IMR-90 (cell line): ENCODE results near the gene GPR39. TPM values are rescaled to one million over a fixed set of nuclear protein-coding genes. Genes with fewer than 3 reads are reported as not detected.

ENCODE experiments used
- ATAC-seq: fragments of 200-7000 bp; cut with Tn5 transposase; 2 replicates; pipeline ENCODE4 v1.9.1; 2020; ENCODE audit warnings: low read depth, mild to moderate bottlenecking, moderate library complexity
- BruUV-seq: library from RNA; stranded (reverse); fragments of 400-500 nt; replicated peaks from 2 replicates; lab custom pipeline; 2021; lab: Mats Ljungman, UMichigan
- CTCF ChIA-PET: fragments of 300-600 bp; formaldehyde crosslinking; extraction: SDS; loops from one replicate; lab custom pipeline; 2021; ENCODE audit warnings: antibody characterized with exemption; lab: Yijun Ruan, JAX
- POLR2A ChIA-PET: fragments of 300-600 bp; sonication (Branson Sonifier 250); formaldehyde crosslinking; loops from one replicate; lab custom pipeline; 2022; ENCODE audit warnings: antibody characterized with exemption; ENCODE audit not compliant: unreplicated experiment; lab: Charles Lee
- DNase-seq: peaks from one replicate; pipeline ENCODE4 v3.0.0; 2013
- H2AFZ ChIP-seq: replicated peaks from 2 replicates; pipeline ENCODE3; 2013; ENCODE audit warnings: low read length, mild to moderate bottlenecking; ENCODE audit not compliant: poor library complexity
- H2AK5ac ChIP-seq: 2 replicates; pipeline ENCODE4 v1.6.1; 2013; ENCODE audit warnings: low read depth, low read length, inconsistent platforms
- H2AK9ac ChIP-seq: replicated peaks from 2 replicates; pipeline ENCODE3; 2013; ENCODE audit warnings: mild to moderate bottlenecking, low read depth, low read length, moderate library complexity; ENCODE audit not compliant: poor library complexity
- H2BK120ac ChIP-seq: 2 replicates; pipeline ENCODE4 v1.6.1; 2013; ENCODE audit warnings: low read depth, low read length, inconsistent platforms
- H2BK15ac ChIP-seq: 3 replicates; pipeline ENCODE4 v1.6.1; 2013; ENCODE audit warnings: low read depth, low read length, inconsistent platforms
- H2BK20ac ChIP-seq: 2 replicates; pipeline ENCODE4 v1.6.1; 2013; ENCODE audit warnings: low read depth, mild to moderate bottlenecking, inconsistent platforms, low read length, moderate library complexity
- H2BK5ac ChIP-seq: 2 replicates; pipeline ENCODE4 v1.6.1; 2013; ENCODE audit warnings: mild to moderate bottlenecking, low read depth, low read length, inconsistent platforms; ENCODE audit not compliant: poor library complexity, severe bottlenecking
- H3K14ac ChIP-seq: replicated peaks from 2 replicates; pipeline ENCODE4 v1.6.1; 2013; ENCODE audit warnings: low read depth, low read length, inconsistent platforms
- H3K18ac ChIP-seq: 2 replicates; pipeline ENCODE4 v1.6.1; 2013; ENCODE audit warnings: low read depth, low read length, control low read depth
- H3K23ac ChIP-seq: 2 replicates; pipeline ENCODE4 v1.6.1; 2013; ENCODE audit warnings: low read depth, low read length, inconsistent platforms
- H3K27ac ChIP-seq: 2 replicates; pipeline ENCODE4 v1.5.1; 2013; ENCODE audit warnings: mild to moderate bottlenecking, control low read depth, low read length; ENCODE audit not compliant: insufficient read depth
- H3K27me3 ChIP-seq: 2 replicates; pipeline ENCODE4 v1.6.1; 2013; ENCODE audit warnings: low read length; ENCODE audit not compliant: control insufficient read depth, insufficient read depth
- H3K36me3 ChIP-seq: 2 replicates; pipeline ENCODE4 v1.6.1; 2013; ENCODE audit warnings: low read length, mixed read lengths; ENCODE audit not compliant: control insufficient read depth, insufficient read depth
- H3K4ac ChIP-seq: 2 replicates; pipeline ENCODE4 v1.6.1; 2013; ENCODE audit warnings: low read depth, low read length, inconsistent platforms
- H3K4me1 ChIP-seq: 2 replicates; pipeline ENCODE4 v1.6.1; 2013; ENCODE audit warnings: low read length, mixed read lengths; ENCODE audit not compliant: control insufficient read depth, insufficient read depth
- H3K4me2 ChIP-seq: 2 replicates; pipeline ENCODE4 v1.6.1; 2013; ENCODE audit warnings: low read depth, mild to moderate bottlenecking, control low read depth, low read length, moderate library complexity
- H3K4me3 ChIP-seq: 2 replicates; pipeline ENCODE4 v1.5.1; 2013; ENCODE audit warnings: low read depth, mild to moderate bottlenecking, control low read depth, low read length, moderate library complexity; ENCODE audit not compliant: insufficient read depth
- H3K56ac ChIP-seq: 2 replicates; pipeline ENCODE4 v1.6.1; 2013; ENCODE audit warnings: low read length, inconsistent platforms; ENCODE audit not compliant: insufficient read depth; ENCODE audit errors: extremely low read depth
- H3K79me1 ChIP-seq, 2 experiments: 2 replicates each; pipeline ENCODE4 v1.6.1; 2013; ENCODE audit warnings: low read length in 2 of 2, inconsistent platforms in 1 of 2, low read depth in 1 of 2
- H3K9ac ChIP-seq: 2 replicates; pipeline ENCODE4 v1.6.1; 2013; ENCODE audit warnings: low read depth, low read length, control low read depth
- H3K9me1 ChIP-seq: 2 replicates; pipeline ENCODE4 v1.6.1; 2013; ENCODE audit warnings: low read length, inconsistent platforms; ENCODE audit not compliant: insufficient read depth
- H3K9me3 ChIP-seq: 2 replicates; pipeline ENCODE4 v1.6.1; 2013; ENCODE audit warnings: low read length; ENCODE audit not compliant: control insufficient read depth, insufficient read depth
- H4K20me1 ChIP-seq: 2 replicates; pipeline ENCODE4 v1.6.1; 2013; ENCODE audit warnings: low read length, inconsistent platforms; ENCODE audit not compliant: insufficient read depth
- H4K5ac ChIP-seq: 2 replicates; pipeline ENCODE4 v1.6.1; 2013; ENCODE audit warnings: mild to moderate bottlenecking, low read depth, low read length, control low read depth
- H4K8ac ChIP-seq, 2 experiments: 2 replicates each; pipeline ENCODE4 v1.6.1; 2013; ENCODE audit warnings: low read depth in 2 of 2, low read length in 2 of 2, control low read depth in 1 of 2, inconsistent platforms in 1 of 2
- H4K91ac ChIP-seq: 2 replicates; pipeline ENCODE4 v1.6.1; 2013; ENCODE audit warnings: low read depth, low read length, inconsistent platforms; ENCODE audit not compliant: insufficient read depth
- FOS ChIP-seq: fragments of 150-350 bp; IDR thresholded peaks from 2 replicates; pipeline ENCODE4 v1.6.1; 2016; ENCODE audit warnings: low read depth, low read length
- RAD21 ChIP-seq: IDR thresholded peaks from 2 replicates; pipeline ENCODE4 v1.6.1; 2012; ENCODE audit warnings: low read length, improper control_type of control experiment
- RCOR1 ChIP-seq: IDR thresholded peaks from 2 replicates; pipeline ENCODE4 v1.6.1; 2012; ENCODE audit warnings: mild to moderate bottlenecking, low read length, improper control_type of control experiment; ENCODE audit not compliant: insufficient replicate concordance
- RFX5 ChIP-seq: IDR thresholded peaks from 2 replicates; pipeline ENCODE4 v1.8.0; 2012; ENCODE audit warnings: low read depth, mild to moderate bottlenecking, low read length, moderate library complexity
- SMC3 ChIP-seq: fragments of 150-350 bp; IDR thresholded peaks from 2 replicates; pipeline ENCODE4 v1.6.1; 2016; ENCODE audit warnings: low read depth, mild to moderate bottlenecking, antibody characterized with exemption, low read length, moderate library complexity
- WGBS, 2 experiments: methylation state at CpG; one replicate each; pipeline versions ENCODE4 v1.1.5 to v1.1.7; 2013; ENCODE audit warnings: missing lambda C conversion rate in 2 of 2; ENCODE audit not compliant: insufficient read length in 1 of 2; ENCODE audit errors: extremely low coverage in 2 of 2; 5-methylcytosine and 5-hydroxymethylcytosine counted together
- dilution Hi-C: fragments of 300-500 bp; cut with HindIII; formaldehyde crosslinking; loops from one replicate; pipeline ENCODE4 v1.14.3; 2018; ENCODE audit warnings: low sequenced_read_pairs; ENCODE audit not compliant: unreplicated experiment
- in situ Hi-C: fragments of 300-500 bp; cut with MboI; formaldehyde crosslinking; loops from 3 replicates; pipeline ENCODE4 v1.14.3; 2019; ENCODE audit warnings: low sequenced_read_pairs, inconsistent platforms, mixed read lengths
- intact Hi-C: fragments of 100-400 bp; cut with micrococcal nuclease; formaldehyde crosslinking; loops from 2 replicates; pipeline ENCODE4 v1.10.0; 2022
- polyA plus RNA-seq, 3 experiments: library from polyadenylated mRNA; depleted of rRNA; stranded (reverse); fragments of >200 nt; gene quantifications; 2 replicates each; pipeline ENCODE4 v1.2.3, GENCODE V29; 2012; ENCODE audit warnings: low replicate concordance in 1 of 3
- total RNA-seq: library from RNA; depleted of rRNA; stranded (reverse); fragments of >200 nt; gene quantifications from 2 replicates; pipeline ENCODE4 v1.2.3, GENCODE V29; 2012

GPR39 gene
- total and polyA plus RNA-seq, 2 of the 4 experiments (the other 2 are of a cell fraction) = 4.4 to 9.0 TPM

GRCh38 chr2:132477962-132478361, 61.4 kb downstream of the GPR39 start:
- H3K9me3 ChIP-seq = peaks cover 1% of the 10 kb centered on the region; the same call in 1 of the 2 replicates
- H3K14ac ChIP-seq = no peak overlapping the region
- intact Hi-C loops = no loop called here
- dilution Hi-C loops = no loop called here
- POLR2A ChIA-PET = no interaction called here
- H2BK5ac ChIP-seq = no peak overlapping the region
- no peaks in the 10 kb centered on the region for H3K36me3 ChIP-seq
- no peak overlapping the region for H2BK120ac ChIP-seq
- H3K4me3 ChIP-seq = no peak overlapping the region
- CTCF ChIA-PET = no interaction called here
- H4K8ac ChIP-seq = no peak overlapping the region
- H3K79me1 ChIP-seq = no peaks in the 10 kb centered on the region
- no peaks in the 10 kb centered on the region for H3K4me1 ChIP-seq
- H4K20me1 ChIP-seq = no peaks in the 10 kb centered on the region
- no peaks in the 10 kb centered on the region for H3K27me3 ChIP-seq
- H3K9ac ChIP-seq = no peak overlapping the region
- no peak overlapping the region for H3K56ac ChIP-seq
- no TSS peak for BruUV-seq
- no peak overlapping the region for H3K4me2 ChIP-seq
- no peak overlapping the region for H3K27ac ChIP-seq
- no peaks in the 10 kb centered on the region for H3K9me1 ChIP-seq
- no peak overlapping the region for H2AK9ac ChIP-seq
- no peak overlapping the region for H4K5ac ChIP-seq
- peak; percentile 6 for DNase-seq
- no peak overlapping the region for H3K18ac ChIP-seq
- H3K23ac ChIP-seq = no peak overlapping the region
- H4K91ac ChIP-seq = no peak overlapping the region
- no peak overlapping the region for H2BK20ac ChIP-seq
- no peak for ATAC-seq
- no peak overlapping the region for H2BK15ac ChIP-seq
- in situ Hi-C loops = no loop called here
- H2AFZ ChIP-seq = no peak overlapping the region
- WGBS, 2 experiments = 50% methylated on average over 1 of the region's 2 CpGs; no CpG with 5 or more reads in 1 of the 2 experiments
- no peak for TF ChIP-seq RCOR1
- no peak for TF ChIP-seq SMC3
- no peak for TF ChIP-seq RFX5
- TF ChIP-seq FOS = no peak
- no peak for TF ChIP-seq RAD21
- H3K4ac ChIP-seq = no peak overlapping the region
- H2AK5ac ChIP-seq = no peak overlapping the region
